K562 (cell line): Measurements from ENCODE around the gene ATXN10. TPM values are rescaled to one million over a fixed set of nuclear protein-coding genes. Genes with fewer than 3 reads are reported as not detected.

Experiments used
- ATAC-seq: fragments of 200-7000 bp; cut with Tn5 transposase; 3 replicates; pipeline ENCODE4 v1.9.1; 2020; ENCODE audit warnings: moderate library complexity
- BruUV-seq: library from RNA; stranded (reverse); fragments of 400-500 nt; replicated peaks from 2 replicates; lab custom pipeline; 2021; lab: Mats Ljungman, UMichigan
- CTCF ChIA-PET: fragments of 300-600 bp; formaldehyde crosslinking; extraction: SDS; loops from one replicate; lab custom pipeline; 2021; ENCODE audit warnings: low intra/inter-chr PET ratio; lab: Yijun Ruan, JAX
- POLR2A ChIA-PET: fragments of 300-600, 350-650 bp; sonication (Branson Sonifier 250); formaldehyde crosslinking; extraction: SDS; loops from one replicate; lab custom pipeline; 2021; ENCODE audit warnings: antibody characterized with exemption, inconsistent platforms; lab: Yijun Ruan, JAX
- DNase-seq, 4 experiments: peaks; one replicate each; pipeline versions ENCODE4 v3.0.0 to v3.0.0-alpha.2; 2011 to 2018; ENCODE audit warnings: low spot score in 3 of 4, mixed read lengths in 3 of 4; ENCODE audit errors: extremely low read depth in 1 of 4
- FAIRE-seq: peaks from 2 replicates; lab custom pipeline; 2011; peaks lifted over from hg19 to GRCh38; lab: Jason Lieb, UNC
- H2AFZ ChIP-seq: 2 replicates; pipeline ENCODE4 v1.6.0; 2011; ENCODE audit warnings: low read depth, low read length, control low read depth, inconsistent platforms
- H3K27ac ChIP-seq: fragments of 200-600 bp; 3 replicates; pipeline ENCODE4 v1.8.0; 2011; ENCODE audit warnings: low read depth, mild to moderate bottlenecking, control low read depth, inconsistent platforms, low read length, moderate library complexity, mixed read lengths; ENCODE audit errors: extremely low read depth
- H3K27me3 ChIP-seq, 2 experiments: fragments of 300-600 bp in 1 of 2; 2 replicates in 1 of 2; 3 replicates in 1 of 2; pipeline versions ENCODE4 v1.6.0 to v1.8.0; 2011; ENCODE audit warnings: inconsistent platforms in 2 of 2, low read length in 2 of 2, mild to moderate bottlenecking in 1 of 2, mixed read lengths in 1 of 2, moderate library complexity in 1 of 2; ENCODE audit not compliant: control insufficient read depth in 2 of 2, insufficient read depth in 2 of 2
- H3K36me3 ChIP-seq: fragments of 300-600 bp; 3 replicates; pipeline ENCODE4 v1.8.0; 2011; ENCODE audit warnings: mild to moderate bottlenecking, low read length, inconsistent platforms; ENCODE audit not compliant: control insufficient read depth, insufficient read depth
- H3K4me1 ChIP-seq, 2 experiments: fragments of 200-600 bp in 1 of 2; replicated peaks in 1 of 2; 2 replicates in 1 of 2; 3 replicates in 1 of 2; pipeline versions ENCODE4 v1.5.1 to v1.8.0; 2011; ENCODE audit warnings: inconsistent platforms in 2 of 2, low read length in 2 of 2, mild to moderate bottlenecking in 1 of 2, mixed read lengths in 1 of 2, moderate library complexity in 1 of 2; ENCODE audit not compliant: control insufficient read depth in 2 of 2, insufficient read depth in 2 of 2
- H3K4me2 ChIP-seq: 2 replicates; pipeline ENCODE4 v1.6.1; 2011; ENCODE audit warnings: low read length, control low read depth, inconsistent platforms, mixed read lengths; ENCODE audit not compliant: insufficient read depth
- H3K4me3 ChIP-seq: fragments of 200-600 bp; sonication (generic), shearing (Covaris generic); 2 replicates; pipeline ENCODE4 v1.5.1; 2016; ENCODE audit warnings: control low read depth, inconsistent platforms
- H3K79me2 ChIP-seq: fragments of 200-600 bp; 3 replicates; pipeline ENCODE4 v1.8.0; 2011; ENCODE audit warnings: low read length, inconsistent platforms; ENCODE audit not compliant: control insufficient read depth, insufficient read depth
- H3K9ac ChIP-seq, 2 experiments: 2 replicates each; pipeline versions ENCODE4 v1.6.0 to v1.6.1; 2011; ENCODE audit warnings: low read depth in 2 of 2, low read length in 2 of 2, control low read depth in 1 of 2, inconsistent platforms in 1 of 2, mild to moderate bottlenecking in 1 of 2, mixed read lengths in 1 of 2; ENCODE audit not compliant: insufficient read depth in 1 of 2
- H3K9me1 ChIP-seq: one replicate; pipeline ENCODE4 v1.6.0; 2011; ENCODE audit warnings: inconsistent platforms, mild to moderate bottlenecking, low read length, moderate library complexity; ENCODE audit not compliant: control insufficient read depth, insufficient read depth
- H3K9me3 ChIP-seq: replicated peaks from 2 replicates; pipeline ENCODE4 v1.5.1; 2011; ENCODE audit warnings: low read depth, low read length, inconsistent platforms; ENCODE audit not compliant: control insufficient read depth, insufficient read depth
- H4K20me1 ChIP-seq: replicated peaks from 2 replicates; pipeline ENCODE4 v1.6.1; 2011; ENCODE audit warnings: low read length, inconsistent platforms, mixed read lengths; ENCODE audit not compliant: control insufficient read depth, insufficient read depth
- FOXJ3 ChIP-seq: sonication (generic); formaldehyde crosslinking; IDR thresholded peaks from 2 replicates; pipeline ENCODE4 v1.4.0; 2020; ENCODE audit warnings: mild to moderate bottlenecking, missing genetic modification reagents
- HDAC8 ChIP-seq: fragments of 450-650 bp; IDR thresholded peaks from 2 replicates; pipeline ENCODE4 v1.6.1; 2016; ENCODE audit warnings: mild to moderate bottlenecking, missing genetic modification characterization, moderate library complexity, missing compliant biosample characterization
- HINFP ChIP-seq: fragments of 450-650 bp; conservative IDR thresholded peaks from 2 replicates; pipeline ENCODE4 v1.6.1; 2016; ENCODE audit warnings: missing genetic modification characterization, low read depth, mild to moderate bottlenecking, control low read depth, missing compliant biosample characterization
- HNRNPLL ChIP-seq: fragments of 200-400 bp; formaldehyde crosslinking; IDR thresholded peaks from 2 replicates; pipeline ENCODE4 v1.6.1; 2017; ENCODE audit warnings: low read length, low read depth, mild to moderate bottlenecking; ENCODE audit not compliant: poor library complexity, severe bottlenecking
- JUNB ChIP-seq: fragments of 450-650 bp; formaldehyde crosslinking; conservative IDR thresholded peaks from 2 replicates; pipeline ENCODE4 v1.4.0; 2020; ENCODE audit warnings: mild to moderate bottlenecking
- MAFG ChIP-seq: fragments of 450-650 bp; conservative IDR thresholded peaks from 2 replicates; pipeline ENCODE4 v1.6.1; 2016; ENCODE audit warnings: missing genetic modification characterization, missing compliant biosample characterization
- NFXL1 ChIP-seq: fragments of 450-650 bp; formaldehyde crosslinking; IDR thresholded peaks from 2 replicates; pipeline ENCODE4 v1.4.0; 2021; ENCODE audit warnings: mild to moderate bottlenecking
- PTTG1 ChIP-seq: fragments of 450-650 bp; IDR thresholded peaks from 2 replicates; pipeline ENCODE4 v1.6.1; 2016; ENCODE audit warnings: low read depth, mild to moderate bottlenecking, missing genetic modification characterization, missing compliant biosample characterization
- RERE ChIP-seq: sonication (generic); formaldehyde crosslinking; IDR thresholded peaks from 2 replicates; pipeline ENCODE4 v1.8.0; 2023; ENCODE audit warnings: missing genetic modification reagents, mild to moderate bottlenecking, borderline replicate concordance
- SMARCB1 ChIP-seq: IDR thresholded peaks from 2 replicates; pipeline ENCODE4 v1.6.1; 2011; ENCODE audit warnings: improper control_type of control experiment, low read depth; ENCODE audit not compliant: insufficient read length
- SMC3 ChIP-seq: conservative IDR thresholded peaks from 2 replicates; pipeline ENCODE4 v1.6.1; 2011; ENCODE audit warnings: low read depth, low read length, improper control_type of control experiment; ENCODE audit not compliant: insufficient read depth
- STAT5B ChIP-seq: fragments of 250-450 bp; sonication (Bioruptor Pico); IDR thresholded peaks from 2 replicates; pipeline ENCODE4 v1.8.0; 2021; ENCODE audit warnings: mild to moderate bottlenecking, inconsistent platforms
- TBP ChIP-seq: optimal IDR thresholded peaks from 2 replicates; pipeline ENCODE3; 2011; ENCODE audit warnings: low read depth, low read length, improper control_type of control experiment
- ZNF551 ChIP-seq: fragments of 250-450 bp; sonication (Bioruptor Pico); IDR thresholded peaks from 2 replicates; pipeline ENCODE4 v1.5.0; 2021; ENCODE audit warnings: mild to moderate bottlenecking, moderate library complexity
- WGBS: fragments of 100-300 bp; shearing (Covaris generic); methylation state at CpG from one replicate; pipeline ENCODE4 v1.1.6; 2016; ENCODE audit warnings: low coverage, mixed read lengths; ENCODE audit not compliant: insufficient coverage; ENCODE audit errors: missing lambda C conversion rate; 5-methylcytosine and 5-hydroxymethylcytosine counted together
- in situ Hi-C: fragments of 300-500 bp; cut with MboI; formaldehyde crosslinking; loops from 4 replicates; pipeline ENCODE4 v1.15.0; 2018; ENCODE audit warnings: inconsistent platforms, mixed read lengths
- intact Hi-C: fragments of 100-400 bp; cut with micrococcal nuclease; formaldehyde crosslinking; loops from 2 replicates; pipeline ENCODE4 v1.14.2; 2022
- polyA plus RNA-seq, 8 experiments: library from polyadenylated mRNA; depleted of rRNA in 4 of 8; stranded (reverse) in 5 of 8; unstranded in 3 of 8; fragments of >200 nt; fragmentation: Nextera tagmentation in 2 of 8; fragmentation: Illumina TruSeq in 1 of 8; extraction: Ambion mirVana in 2 of 8; extraction: Trizol in 1 of 8; gene quantifications; 2 replicates each; pipeline versions ENCODE4 v1.2.1 to v1.2.3, GENCODE V29; 2011 to 2014; ENCODE audit warnings: inconsistent platforms in 1 of 8, missing spikeins in 1 of 8
- total RNA-seq, 7 experiments: library from RNA; depleted of rRNA in 6 of 7; stranded (reverse); fragments of >200 nt in 6 of 7; fragmentation: Illumina TruSeq in 2 of 7; extraction: Trizol in 2 of 7; gene quantifications; 2 replicates each; pipeline versions ENCODE4 v1.2.1 to v1.2.3, GENCODE V29; 2011 to 2021; ENCODE audit warnings: low replicate concordance in 1 of 7
- TF ChIP-seq, protein P1 (sequence below): fragments of 250-450 bp; sonication (Bioruptor Pico); IDR thresholded peaks from 2 replicates; pipeline ENCODE4 v1.8.0; 2022; ENCODE audit warnings: moderate library complexity, mild to moderate bottlenecking, inconsistent platforms

ATXN10 gene
- total and polyA plus RNA-seq, 9 of the 15 experiments (the other 6 are each of a cell fraction or from before 2014, with no cell fraction given) = 11.5 to 190 (median 33.6) TPM

DNA sequence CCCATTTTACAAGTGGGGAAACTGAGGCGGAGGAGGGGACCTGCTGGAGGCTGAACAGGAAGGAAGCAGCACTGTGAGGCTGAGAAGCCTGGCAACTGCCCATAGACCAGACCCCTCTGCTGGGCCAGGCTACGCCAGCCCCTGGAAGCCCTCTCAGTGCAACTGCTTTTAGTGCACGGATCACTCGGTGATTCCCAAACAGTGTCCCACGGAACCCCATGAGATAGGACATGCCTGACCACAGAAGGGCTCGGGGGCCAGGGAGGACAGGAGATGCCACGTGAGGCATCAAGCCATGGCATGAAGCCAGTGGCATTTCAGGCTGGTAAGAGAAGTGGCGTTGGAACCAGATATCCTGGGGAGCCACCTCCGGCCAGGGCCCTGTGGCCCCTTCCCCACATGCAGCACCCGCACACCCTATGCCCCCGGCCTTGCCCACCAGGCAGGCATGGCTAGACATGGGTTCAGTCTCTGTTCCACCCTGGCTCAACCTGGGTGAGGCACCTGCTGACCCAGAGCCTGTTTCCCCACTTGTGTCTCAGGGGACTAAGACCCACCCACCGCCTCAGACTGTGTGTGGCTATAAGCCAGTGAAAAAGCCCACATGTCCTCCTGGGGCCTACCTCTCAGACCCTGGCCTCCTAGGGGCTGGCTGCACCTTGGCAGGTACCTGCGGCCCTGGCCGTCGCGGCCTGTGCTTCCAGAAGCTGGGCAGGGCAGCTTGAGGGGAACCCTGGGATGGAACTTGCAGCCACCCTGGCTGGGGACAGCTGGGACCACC lies 221.2 kb downstream of the ATXN10 start:
- FAIRE-seq = no peak
- no peaks in the 10 kb centered on the region for H3K79me2 ChIP-seq
- 7% methylated on average over 14 of the region's 16 CpGs for WGBS
- no peak for TF ChIP-seq FOXJ3 (CRISPR knock-in tag)
- TF ChIP-seq TBP = no peak
- no peak for TF ChIP-seq STAT5B
- no peak for TF ChIP-seq PTTG1
- TF ChIP-seq, protein P1, sequence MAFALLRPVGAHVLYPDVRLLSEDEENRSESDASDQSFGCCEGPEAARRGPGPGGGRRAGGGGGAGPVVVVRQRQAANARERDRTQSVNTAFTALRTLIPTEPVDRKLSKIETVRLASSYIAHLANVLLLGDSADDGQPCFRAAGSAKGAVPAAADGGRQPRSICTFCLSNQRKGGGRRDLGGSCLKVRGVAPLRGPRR (CRISPR knock-in tag) = no peak
- no peak for TF ChIP-seq NFXL1 (CRISPR knock-in tag)
- TF ChIP-seq MAFG (tag) = no peak
- TF ChIP-seq ZNF551 (CRISPR knock-in tag) = no peak
- TF ChIP-seq HDAC8 (tag) = no peak
- TF ChIP-seq SMC3 = no peak
- no peak for TF ChIP-seq RERE (CRISPR knock-in tag)
- no peak for TF ChIP-seq SMARCB1
- TF ChIP-seq HNRNPLL = no peak
- TF ChIP-seq JUNB (CRISPR knock-in tag) = no peak
- no peak for TF ChIP-seq HINFP (tag)

More for the DNA sequence above, 221.2 kb downstream of the ATXN10 start:
- H3K27me3 ChIP-seq = peaks cover 5 to 39% of the 10 kb centered on the region in 2 experiments
- H3K4me1 ChIP-seq = peaks cover 0 to 5% of the 10 kb centered on the region in 2 experiments; a peak in 1 of 5 replicates
- no peaks in the 10 kb centered on the region for H3K36me3 ChIP-seq
- DNase-seq (no peak), ATAC-seq (no peak)
- H3K4me2 ChIP-seq = no peak overlapping the region
- no TSS peak for BruUV-seq
- intact Hi-C loops (no loop called here), in situ Hi-C loops (no loop called here)
- H3K9me3 ChIP-seq = no peaks in the 10 kb centered on the region
- no peak overlapping the region for H3K4me3 ChIP-seq
- no peak overlapping the region for H3K27ac ChIP-seq
- no peaks in the 10 kb centered on the region for H3K9me1 ChIP-seq
- ChIA-PET CTCF (no interaction called here), POLR2A (interaction anchor here (0.7 to 1.0 kb wide), 2 partner anchors 32 to 73 kb away, joined by 3 read pairs; no protein-coding TSS in a partner anchor)
- H3K9ac ChIP-seq = no peak overlapping the region
- H4K20me1 ChIP-seq = no peaks in the 10 kb centered on the region
- H2AFZ ChIP-seq = no peak overlapping the region
